H9 (cell line): Measurements from ENCODE around the gene CHML. TPM values are rescaled to one million over a fixed set of nuclear protein-coding genes. Genes with fewer than 3 reads are reported as not detected.

Experiments
- DNase-seq: peaks from one replicate; pipeline ENCODE4 v3.0.0-alpha.2; 2017
- H2AFZ ChIP-seq: one replicate; pipeline ENCODE4 v1.6.1; 2013; ENCODE audit warnings: mild to moderate bottlenecking, low read length, control low read depth, moderate library complexity
- H2AK5ac ChIP-seq: 2 replicates; pipeline ENCODE4 v1.6.1; 2013; ENCODE audit warnings: low read length, control low read depth, mixed read lengths; ENCODE audit not compliant: insufficient read length
- H2BK120ac ChIP-seq: one replicate; pipeline ENCODE4 v1.6.1; 2013; ENCODE audit warnings: low read depth, mild to moderate bottlenecking, low read length, control low read depth, inconsistent platforms; ENCODE audit not compliant: poor library complexity, severe bottlenecking
- H2BK12ac ChIP-seq: 2 replicates; pipeline ENCODE4 v1.6.1; 2013; ENCODE audit warnings: low read length, control low read depth, mixed read lengths, low read depth; ENCODE audit not compliant: insufficient read length
- H2BK15ac ChIP-seq: 2 replicates; pipeline ENCODE4 v1.6.1; 2013; ENCODE audit warnings: low read depth, low read length, control low read depth
- H2BK20ac ChIP-seq: one replicate; pipeline ENCODE4 v1.6.1; 2013; ENCODE audit warnings: low read depth, mild to moderate bottlenecking, low read length, control low read depth, inconsistent platforms; ENCODE audit not compliant: poor library complexity, severe bottlenecking
- H2BK5ac ChIP-seq: 2 replicates; pipeline ENCODE4 v1.6.1; 2013; ENCODE audit warnings: low read length, control low read depth, mixed read lengths; ENCODE audit not compliant: insufficient read length
- H3K14ac ChIP-seq: 2 replicates; pipeline ENCODE4 v1.6.1; 2013; ENCODE audit warnings: low read length, control low read depth; ENCODE audit not compliant: insufficient read depth
- H3K18ac ChIP-seq: 2 replicates; pipeline ENCODE4 v1.6.1; 2013; ENCODE audit warnings: low read depth, mild to moderate bottlenecking, mixed read lengths, low read length, control low read depth; ENCODE audit not compliant: insufficient read length
- H3K23ac ChIP-seq: 2 replicates; pipeline ENCODE4 v1.6.1; 2013; ENCODE audit warnings: low read length, control low read depth, mixed read lengths, low read depth; ENCODE audit not compliant: insufficient read length
- H3K23me2 ChIP-seq: 2 replicates; pipeline ENCODE4 v1.6.1; 2013; ENCODE audit warnings: low read depth, mild to moderate bottlenecking, mixed read lengths, low read length, control low read depth; ENCODE audit not compliant: insufficient read length, poor library complexity, severe bottlenecking
- H3K27ac ChIP-seq: 2 replicates; pipeline ENCODE4 v1.5.1; 2013; ENCODE audit warnings: low read length, control low read depth, mixed read lengths, low read depth; ENCODE audit not compliant: insufficient read length
- H3K27me3 ChIP-seq: 2 replicates; pipeline ENCODE4 v1.6.1; 2013; ENCODE audit warnings: low read length, control low read depth, inconsistent platforms; ENCODE audit not compliant: insufficient read depth
- H3K4ac ChIP-seq: 2 replicates; pipeline ENCODE4 v1.6.1; 2013; ENCODE audit warnings: low read depth, mild to moderate bottlenecking, control low read depth, inconsistent platforms, low read length, moderate library complexity
- H3K4me1 ChIP-seq: 2 replicates; pipeline ENCODE4 v1.6.1; 2013; ENCODE audit warnings: low read length, control low read depth, inconsistent platforms; ENCODE audit not compliant: insufficient read depth
- H3K4me2 ChIP-seq: 2 replicates; pipeline ENCODE4 v1.6.1; 2013; ENCODE audit warnings: low read length, control low read depth, mixed read lengths; ENCODE audit not compliant: insufficient read length, insufficient read depth
- H3K56ac ChIP-seq: 2 replicates; pipeline ENCODE4 v1.6.1; 2013; ENCODE audit warnings: low read depth, mild to moderate bottlenecking, mixed read lengths, low read length, control low read depth; ENCODE audit not compliant: insufficient read length
- H3K79me1 ChIP-seq: 2 replicates; pipeline ENCODE4 v1.6.1; 2013; ENCODE audit warnings: low read depth, mild to moderate bottlenecking, moderate library complexity, low read length, control low read depth, inconsistent platforms; ENCODE audit not compliant: insufficient read depth, poor library complexity, severe bottlenecking
- H3K79me2 ChIP-seq: 2 replicates; pipeline ENCODE4 v1.6.1; 2013; ENCODE audit warnings: low read length, control low read depth, inconsistent platforms; ENCODE audit not compliant: insufficient read depth
- H3K9ac ChIP-seq: 2 replicates; pipeline ENCODE4 v1.6.1; 2013; ENCODE audit warnings: low read length, control low read depth, mixed read lengths; ENCODE audit not compliant: insufficient read length; ENCODE audit errors: extremely low read depth
- H3K9me3 ChIP-seq: one replicate; pipeline ENCODE4 v1.6.1; 2013; ENCODE audit warnings: low read depth, low read length, inconsistent platforms; ENCODE audit not compliant: control insufficient read depth
- H3T11ph ChIP-seq: one replicate; pipeline ENCODE4 v1.6.1; 2013; ENCODE audit warnings: mild to moderate bottlenecking, low read length, control low read depth, inconsistent platforms
- H4K20me1 ChIP-seq: one replicate; pipeline ENCODE4 v1.6.1; 2013; ENCODE audit not compliant: control insufficient read depth, insufficient read length, insufficient read depth
- H4K5ac ChIP-seq: 2 replicates; pipeline ENCODE4 v1.6.1; 2013; ENCODE audit warnings: low read depth, mild to moderate bottlenecking, mixed read lengths, low read length, control low read depth; ENCODE audit not compliant: insufficient read length
- H4K8ac ChIP-seq: replicated peaks from 2 replicates; pipeline ENCODE4 v1.6.1; 2013; ENCODE audit warnings: low read length, control low read depth, mixed read lengths, low read depth; ENCODE audit not compliant: insufficient read length
- H4K91ac ChIP-seq: 2 replicates; pipeline ENCODE4 v1.6.1; 2013; ENCODE audit warnings: low read depth, mild to moderate bottlenecking, moderate library complexity, mixed read lengths, low read length, control low read depth; ENCODE audit not compliant: insufficient read length
- H3K27ac Mint-ChIP-seq, 3 experiments: 2 replicates in 2 of 3; 3 replicates in 1 of 3; pipeline ENCODE4 v1.8.0; 2020 to 2021; ENCODE audit warnings: mixed read lengths in 3 of 3, mild to moderate bottlenecking in 1 of 3, moderate library complexity in 1 of 3
- H3K27me3 Mint-ChIP-seq: 2 replicates; pipeline ENCODE4 v1.8.0; 2021; ENCODE audit warnings: low read depth, mild to moderate bottlenecking, moderate library complexity, mixed read lengths
- H3K36me3 Mint-ChIP-seq, 3 experiments: 2 replicates in 2 of 3; 3 replicates in 1 of 3; pipeline ENCODE4 v1.8.0; 2020 to 2021; ENCODE audit warnings: low read depth in 3 of 3, mixed read lengths in 3 of 3; ENCODE audit not compliant: insufficient read depth in 1 of 3
- H3K4me1 Mint-ChIP-seq, 2 experiments: 2 replicates each; pipeline ENCODE4 v1.8.0; 2020; ENCODE audit warnings: mixed read lengths in 2 of 2
- H3K4me3 Mint-ChIP-seq, 2 experiments: 2 replicates in 1 of 2; 3 replicates in 1 of 2; pipeline ENCODE4 v1.8.0; 2020 to 2021; ENCODE audit warnings: mild to moderate bottlenecking in 2 of 2, mixed read lengths in 2 of 2, moderate library complexity in 1 of 2
- H3K9me3 Mint-ChIP-seq, 2 experiments: 2 replicates in 1 of 2; 3 replicates in 1 of 2; pipeline ENCODE4 v1.8.0; 2020; ENCODE audit warnings: mild to moderate bottlenecking in 2 of 2, mixed read lengths in 2 of 2, moderate library complexity in 1 of 2
- total RNA-seq: library from RNA; stranded (reverse); gene quantifications from 2 replicates; pipeline ENCODE4 v1.2.1, GENCODE V29; 2021
- TF ChIP-seq, protein P1 (sequence below): fragments of 200-600 bp; sonication (generic); conservative IDR thresholded peaks from 3 replicates; pipeline ENCODE4 v1.8.0; 2021; ENCODE audit warnings: antibody characterized with exemption, mild to moderate bottlenecking

Gene CHML
- total RNA-seq, 1 experiment from 2014 or later = 45.7 TPM

DNA sequence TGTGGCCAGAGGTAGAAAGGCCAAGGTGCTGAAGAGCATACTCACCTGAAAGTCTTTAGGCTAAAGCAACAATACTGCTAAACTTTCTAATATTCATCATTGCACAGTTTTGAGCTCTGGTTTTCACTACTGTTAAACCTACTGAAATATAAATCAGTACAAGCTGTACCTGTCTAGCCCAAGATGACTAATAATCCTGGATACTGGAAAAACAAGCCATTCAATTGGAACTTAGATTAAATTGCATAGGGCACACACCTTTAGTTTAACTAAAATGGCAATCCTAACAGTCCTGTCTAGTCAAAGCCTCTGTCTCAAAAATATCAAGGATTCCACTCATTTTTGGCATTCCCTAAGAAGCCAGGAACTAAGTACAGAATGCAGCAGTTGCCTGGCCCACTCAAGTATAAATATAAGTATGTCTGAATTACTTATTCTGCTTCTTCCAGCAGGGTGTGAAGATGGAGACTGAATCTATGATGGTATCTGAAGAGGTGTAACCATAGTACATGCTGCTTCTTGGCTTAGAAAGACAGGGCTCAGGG lies 3.1 kb downstream of the CHML start:
- no peak overlapping the region for H2BK12ac ChIP-seq
- H3K18ac ChIP-seq = no peak overlapping the region
- H3K9ac ChIP-seq = no peak overlapping the region
- H3K4me2 ChIP-seq = peak overlapping the region; percentile 87
- H4K5ac ChIP-seq = no peak overlapping the region
- no peak overlapping the region for H3T11ph ChIP-seq
- H3K4ac ChIP-seq = no peak overlapping the region
- H4K8ac ChIP-seq = no peak overlapping the region
- no peaks in the 10 kb centered on the region for H4K20me1 ChIP-seq
- no peaks in the 10 kb centered on the region for H3K27me3 ChIP-seq
- peaks cover 6% of the 10 kb centered on the region; the same call in 1 of the 2 replicates for H3K4me1 ChIP-seq
- peaks cover 20% of the 10 kb centered on the region; the same call in 1 of the 2 replicates for H3K79me2 ChIP-seq
- H2BK20ac ChIP-seq = no peak overlapping the region
- TF ChIP-seq, protein P1, sequence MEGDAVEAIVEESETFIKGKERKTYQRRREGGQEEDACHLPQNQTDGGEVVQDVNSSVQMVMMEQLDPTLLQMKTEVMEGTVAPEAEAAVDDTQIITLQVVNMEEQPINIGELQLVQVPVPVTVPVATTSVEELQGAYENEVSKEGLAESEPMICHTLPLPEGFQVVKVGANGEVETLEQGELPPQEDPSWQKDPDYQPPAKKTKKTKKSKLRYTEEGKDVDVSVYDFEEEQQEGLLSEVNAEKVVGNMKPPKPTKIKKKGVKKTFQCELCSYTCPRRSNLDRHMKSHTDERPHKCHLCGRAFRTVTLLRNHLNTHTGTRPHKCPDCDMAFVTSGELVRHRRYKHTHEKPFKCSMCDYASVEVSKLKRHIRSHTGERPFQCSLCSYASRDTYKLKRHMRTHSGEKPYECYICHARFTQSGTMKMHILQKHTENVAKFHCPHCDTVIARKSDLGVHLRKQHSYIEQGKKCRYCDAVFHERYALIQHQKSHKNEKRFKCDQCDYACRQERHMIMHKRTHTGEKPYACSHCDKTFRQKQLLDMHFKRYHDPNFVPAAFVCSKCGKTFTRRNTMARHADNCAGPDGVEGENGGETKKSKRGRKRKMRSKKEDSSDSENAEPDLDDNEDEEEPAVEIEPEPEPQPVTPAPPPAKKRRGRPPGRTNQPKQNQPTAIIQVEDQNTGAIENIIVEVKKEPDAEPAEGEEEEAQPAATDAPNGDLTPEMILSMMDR = no peak
- H3K4me1 Mint-ChIP-seq = peaks cover 24 to 27% of the 10 kb centered on the region in 2 experiments
- H3K14ac ChIP-seq = no peak overlapping the region
- H3K27ac Mint-ChIP-seq = no peak overlapping the region
- no peaks in the 10 kb centered on the region for H3K9me3 ChIP-seq
- peaks cover 28 to 38% (median 36%) of the 10 kb centered on the region in 3 experiments for H3K36me3 Mint-ChIP-seq
- no peak overlapping the region for H4K91ac ChIP-seq
- H3K4me3 Mint-ChIP-seq = peak overlapping the region; percentile 86 to 89; a peak in 3 of 5 replicates
- no peak overlapping the region for H2AK5ac ChIP-seq
- no peak overlapping the region for H3K27ac ChIP-seq
- no peak for DNase-seq
- peaks cover 3% of the 10 kb centered on the region for H3K23me2 ChIP-seq
- H2BK5ac ChIP-seq = no peak overlapping the region
- no peak overlapping the region for H2BK120ac ChIP-seq
- H2AFZ ChIP-seq = no peak overlapping the region
- H3K27me3 Mint-ChIP-seq = peaks cover 16% of the 10 kb centered on the region
- H3K56ac ChIP-seq = no peak overlapping the region
- H2BK15ac ChIP-seq = no peak overlapping the region
- H3K79me1 ChIP-seq = no peaks in the 10 kb centered on the region
- peaks cover 9 to 14% of the 10 kb centered on the region in 2 experiments for H3K9me3 Mint-ChIP-seq
- H3K23ac ChIP-seq = no peak overlapping the region
